Fibroblast of mammary gland (primary cell): ENCODE measurements around the gene CD44.
A peak's percentile ranks its signal among the peaks of the same experiment; 100 is the strongest.

Experiments used
- DNase-seq: peaks from one replicate; pipeline ENCODE4 v3.0.0-alpha.2; 2010; ENCODE audit warnings: low read depth
- H3K4me3 ChIP-seq: 2 replicates; pipeline ENCODE4 v1.5.1; 2011; ENCODE audit warnings: low read depth, mild to moderate bottlenecking, low read length, moderate library complexity; ENCODE audit not compliant: control insufficient read depth
- TF ChIP-seq, protein P1 (sequence below): conservative IDR thresholded peaks from 2 replicates; pipeline ENCODE4 v1.5.1; 2011; ENCODE audit warnings: low read depth, low read length, inconsistent platforms; ENCODE audit not compliant: control insufficient read depth, insufficient read depth

CD44 gene

GRCh38 chr11:35099278-35100012 is 39.5 kb upstream of the CD44 start:
- TF ChIP-seq, protein P1, sequence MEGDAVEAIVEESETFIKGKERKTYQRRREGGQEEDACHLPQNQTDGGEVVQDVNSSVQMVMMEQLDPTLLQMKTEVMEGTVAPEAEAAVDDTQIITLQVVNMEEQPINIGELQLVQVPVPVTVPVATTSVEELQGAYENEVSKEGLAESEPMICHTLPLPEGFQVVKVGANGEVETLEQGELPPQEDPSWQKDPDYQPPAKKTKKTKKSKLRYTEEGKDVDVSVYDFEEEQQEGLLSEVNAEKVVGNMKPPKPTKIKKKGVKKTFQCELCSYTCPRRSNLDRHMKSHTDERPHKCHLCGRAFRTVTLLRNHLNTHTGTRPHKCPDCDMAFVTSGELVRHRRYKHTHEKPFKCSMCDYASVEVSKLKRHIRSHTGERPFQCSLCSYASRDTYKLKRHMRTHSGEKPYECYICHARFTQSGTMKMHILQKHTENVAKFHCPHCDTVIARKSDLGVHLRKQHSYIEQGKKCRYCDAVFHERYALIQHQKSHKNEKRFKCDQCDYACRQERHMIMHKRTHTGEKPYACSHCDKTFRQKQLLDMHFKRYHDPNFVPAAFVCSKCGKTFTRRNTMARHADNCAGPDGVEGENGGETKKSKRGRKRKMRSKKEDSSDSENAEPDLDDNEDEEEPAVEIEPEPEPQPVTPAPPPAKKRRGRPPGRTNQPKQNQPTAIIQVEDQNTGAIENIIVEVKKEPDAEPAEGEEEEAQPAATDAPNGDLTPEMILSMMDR, result no peak
- no peak overlapping the region for H3K4me3 ChIP-seq
- peak; percentile 80 for DNase-seq

GRCh38 chr11:35100013-35100383 is 39.0 kb upstream of the CD44 start:
- no peak overlapping the region for H3K4me3 ChIP-seq
- DNase-seq, result peak; percentile 64
- TF ChIP-seq, protein P1, result no peak

DNA sequence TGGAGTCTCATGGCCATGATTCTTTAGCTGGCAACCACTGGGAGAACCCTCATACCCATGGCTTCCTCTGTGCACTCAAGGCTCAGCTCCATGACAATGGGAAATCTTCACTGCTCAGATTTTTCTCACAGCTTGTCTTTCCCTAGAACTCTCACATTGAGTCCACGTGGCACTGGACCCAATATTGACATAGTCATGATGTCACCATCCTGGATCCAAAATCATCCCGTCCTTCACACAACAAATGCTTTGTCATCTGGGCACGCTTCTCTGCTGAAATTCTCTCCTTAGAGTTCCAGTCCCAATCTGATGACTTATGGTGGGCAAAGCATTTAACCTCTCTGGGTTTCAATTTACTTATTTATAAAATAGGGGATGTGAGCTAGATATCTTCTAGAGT is 37.7 kb upstream of the CD44 start:
- peak; percentile 41 for DNase-seq
- no peak overlapping the region for H3K4me3 ChIP-seq
- TF ChIP-seq, protein P1, result no peak

- H3K4me3 ChIP-seq, result no peak overlapping the region
- TF ChIP-seq, protein P1, result no peak
Measured at GRCh38 chr11:35102267-35102666, 36.7 kb upstream of the CD44 start.

GRCh38 chr11:35103366-35104208 is 35.4 kb upstream of the CD44 start:
- TF ChIP-seq, protein P1, result no peak
- DNase-seq, result peak; percentile 48
- no peak overlapping the region for H3K4me3 ChIP-seq

More at GRCh38 chr11:35102267-35102666, 36.7 kb upstream of the CD44 start:
- no peak for DNase-seq

DNA sequence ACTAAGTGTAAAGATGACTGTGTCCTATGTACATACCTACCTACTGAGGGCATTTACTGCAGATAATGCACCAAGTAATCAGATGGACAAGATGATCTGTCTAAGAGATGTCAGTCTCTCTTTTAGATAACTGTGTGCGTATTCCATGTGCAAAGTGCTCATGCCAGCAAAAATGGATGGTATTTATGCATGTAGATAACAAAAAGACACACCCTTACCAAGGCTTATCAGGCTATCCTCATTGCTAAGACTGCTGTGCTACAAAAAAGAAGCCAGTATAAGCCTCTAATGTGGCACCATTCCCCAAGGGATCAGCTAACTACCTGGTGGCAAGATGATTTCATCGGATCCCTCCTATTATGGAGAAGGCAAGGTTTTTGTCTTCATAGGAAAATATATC is 34.3 kb upstream of the CD44 start:
- TF ChIP-seq, protein P1, result no peak
- DNase-seq, result no peak
- H3K4me3 ChIP-seq, result no peak overlapping the region
